K562 (cell line): ENCODE measurements around the gene TENM4. TPM values are rescaled to one million over a fixed set of nuclear protein-coding genes. Genes with fewer than 3 reads are reported as not detected.

Source experiments
- ATAC-seq: fragments of 200-7000 bp; cut with Tn5 transposase; 3 replicates; pipeline ENCODE4 v1.9.1; 2020; ENCODE audit warnings: moderate library complexity
- BruUV-seq: library from RNA; stranded (reverse); fragments of 400-500 nt; replicated peaks from 2 replicates; lab custom pipeline; 2021; lab: Mats Ljungman, UMichigan
- CTCF ChIA-PET: fragments of 300-600 bp; formaldehyde crosslinking; extraction: SDS; loops from one replicate; lab custom pipeline; 2021; ENCODE audit warnings: low intra/inter-chr PET ratio; lab: Yijun Ruan, JAX
- POLR2A ChIA-PET: fragments of 300-600, 350-650 bp; sonication (Branson Sonifier 250); formaldehyde crosslinking; extraction: SDS; loops from one replicate; lab custom pipeline; 2021; ENCODE audit warnings: antibody characterized with exemption, inconsistent platforms; lab: Yijun Ruan, JAX
- DNase-seq, 4 experiments: peaks; one replicate each; pipeline versions ENCODE4 v3.0.0 to v3.0.0-alpha.2; 2011 to 2018; ENCODE audit warnings: low spot score in 3 of 4, mixed read lengths in 3 of 4; ENCODE audit errors: extremely low read depth in 1 of 4
- FAIRE-seq: peaks from 2 replicates; lab custom pipeline; 2011; peaks lifted over from hg19 to GRCh38; lab: Jason Lieb, UNC
- H2AFZ ChIP-seq: 2 replicates; pipeline ENCODE4 v1.6.0; 2011; ENCODE audit warnings: low read depth, low read length, control low read depth, inconsistent platforms
- H3K27ac ChIP-seq: fragments of 200-600 bp; 3 replicates; pipeline ENCODE4 v1.8.0; 2011; ENCODE audit warnings: low read depth, mild to moderate bottlenecking, control low read depth, inconsistent platforms, low read length, moderate library complexity, mixed read lengths; ENCODE audit errors: extremely low read depth
- H3K27me3 ChIP-seq, 2 experiments: fragments of 300-600 bp in 1 of 2; 2 replicates in 1 of 2; 3 replicates in 1 of 2; pipeline versions ENCODE4 v1.6.0 to v1.8.0; 2011; ENCODE audit warnings: inconsistent platforms in 2 of 2, low read length in 2 of 2, mild to moderate bottlenecking in 1 of 2, mixed read lengths in 1 of 2, moderate library complexity in 1 of 2; ENCODE audit not compliant: control insufficient read depth in 2 of 2, insufficient read depth in 2 of 2
- H3K36me3 ChIP-seq: fragments of 300-600 bp; 3 replicates; pipeline ENCODE4 v1.8.0; 2011; ENCODE audit warnings: mild to moderate bottlenecking, low read length, inconsistent platforms; ENCODE audit not compliant: control insufficient read depth, insufficient read depth
- H3K4me1 ChIP-seq, 2 experiments: fragments of 200-600 bp in 1 of 2; replicated peaks in 1 of 2; 2 replicates in 1 of 2; 3 replicates in 1 of 2; pipeline versions ENCODE4 v1.5.1 to v1.8.0; 2011; ENCODE audit warnings: inconsistent platforms in 2 of 2, low read length in 2 of 2, mild to moderate bottlenecking in 1 of 2, mixed read lengths in 1 of 2, moderate library complexity in 1 of 2; ENCODE audit not compliant: control insufficient read depth in 2 of 2, insufficient read depth in 2 of 2
- H3K4me2 ChIP-seq: 2 replicates; pipeline ENCODE4 v1.6.1; 2011; ENCODE audit warnings: low read length, control low read depth, inconsistent platforms, mixed read lengths; ENCODE audit not compliant: insufficient read depth
- H3K4me3 ChIP-seq: fragments of 200-600 bp; sonication (generic), shearing (Covaris generic); 2 replicates; pipeline ENCODE4 v1.5.1; 2016; ENCODE audit warnings: control low read depth, inconsistent platforms
- H3K79me2 ChIP-seq: fragments of 200-600 bp; 3 replicates; pipeline ENCODE4 v1.8.0; 2011; ENCODE audit warnings: low read length, inconsistent platforms; ENCODE audit not compliant: control insufficient read depth, insufficient read depth
- H3K9ac ChIP-seq, 2 experiments: 2 replicates each; pipeline versions ENCODE4 v1.6.0 to v1.6.1; 2011; ENCODE audit warnings: low read depth in 2 of 2, low read length in 2 of 2, control low read depth in 1 of 2, inconsistent platforms in 1 of 2, mild to moderate bottlenecking in 1 of 2, mixed read lengths in 1 of 2; ENCODE audit not compliant: insufficient read depth in 1 of 2
- H3K9me1 ChIP-seq: one replicate; pipeline ENCODE4 v1.6.0; 2011; ENCODE audit warnings: inconsistent platforms, mild to moderate bottlenecking, low read length, moderate library complexity; ENCODE audit not compliant: control insufficient read depth, insufficient read depth
- H3K9me3 ChIP-seq: replicated peaks from 2 replicates; pipeline ENCODE4 v1.5.1; 2011; ENCODE audit warnings: low read depth, low read length, inconsistent platforms; ENCODE audit not compliant: control insufficient read depth, insufficient read depth
- H4K20me1 ChIP-seq: replicated peaks from 2 replicates; pipeline ENCODE4 v1.6.1; 2011; ENCODE audit warnings: low read length, inconsistent platforms, mixed read lengths; ENCODE audit not compliant: control insufficient read depth, insufficient read depth
- BMI1 ChIP-seq: fragments of 150-350 bp; IDR thresholded peaks from 2 replicates; pipeline ENCODE4 v1.6.1; 2014; ENCODE audit warnings: low read length
- BRD9 ChIP-seq: fragments of 450-650 bp; IDR thresholded peaks from 2 replicates; pipeline ENCODE4 v1.6.1; 2018; ENCODE audit warnings: low read depth; ENCODE audit not compliant: partially characterized antibody
- CEBPG ChIP-seq, 3 experiments: fragments of 200-800 bp in 1 of 3; sonication (Bioruptor generic) in 1 of 3; sonication (generic) in 1 of 3; formaldehyde crosslinking in 1 of 3; IDR thresholded peaks in 2 of 3; conservative IDR thresholded peaks in 1 of 3; 2 replicates each; pipeline versions ENCODE4 v1.6.1 to v1.8.0; 2016 to 2022; ENCODE audit warnings: missing compliant biosample characterization in 2 of 3, missing genetic modification characterization in 2 of 3, mild to moderate bottlenecking in 1 of 3, missing genetic modification reagents in 1 of 3
- MBD1 ChIP-seq: fragments of 250-450 bp; sonication (Bioruptor Pico); IDR thresholded peaks from 2 replicates; pipeline ENCODE4 v1.8.0; 2022; ENCODE audit warnings: inconsistent platforms
- SAFB ChIP-seq: fragments of 200-400 bp; formaldehyde crosslinking; IDR thresholded peaks from 2 replicates; pipeline ENCODE4 v1.6.1; 2017; ENCODE audit warnings: low read depth, low read length, borderline replicate concordance
- TCF7 ChIP-seq: sonication (generic); IDR thresholded peaks from 2 replicates; pipeline ENCODE4 v1.6.1; 2016; ENCODE audit warnings: antibody characterized with exemption, borderline replicate concordance
- ZBTB9 ChIP-seq: fragments of 450-650 bp; formaldehyde crosslinking; IDR thresholded peaks from 2 replicates; pipeline ENCODE4 v1.4.0; 2020; ENCODE audit warnings: mild to moderate bottlenecking, moderate library complexity
- ZNF77 ChIP-seq: fragments of 250-450 bp; sonication (Bioruptor Pico); IDR thresholded peaks from 2 replicates; pipeline ENCODE4 v1.5.0; 2020
- WGBS: fragments of 100-300 bp; shearing (Covaris generic); methylation state at CpG from one replicate; pipeline ENCODE4 v1.1.6; 2016; ENCODE audit warnings: low coverage, mixed read lengths; ENCODE audit not compliant: insufficient coverage; ENCODE audit errors: missing lambda C conversion rate; 5-methylcytosine and 5-hydroxymethylcytosine counted together
- in situ Hi-C: fragments of 300-500 bp; cut with MboI; formaldehyde crosslinking; loops from 4 replicates; pipeline ENCODE4 v1.15.0; 2018; ENCODE audit warnings: inconsistent platforms, mixed read lengths
- intact Hi-C: fragments of 100-400 bp; cut with micrococcal nuclease; formaldehyde crosslinking; loops from 2 replicates; pipeline ENCODE4 v1.14.2; 2022
- polyA plus RNA-seq, 8 experiments: library from polyadenylated mRNA; depleted of rRNA in 4 of 8; stranded (reverse) in 5 of 8; unstranded in 3 of 8; fragments of >200 nt; fragmentation: Nextera tagmentation in 2 of 8; fragmentation: Illumina TruSeq in 1 of 8; extraction: Ambion mirVana in 2 of 8; extraction: Trizol in 1 of 8; gene quantifications; 2 replicates each; pipeline versions ENCODE4 v1.2.1 to v1.2.3, GENCODE V29; 2011 to 2014; ENCODE audit warnings: inconsistent platforms in 1 of 8, missing spikeins in 1 of 8
- total RNA-seq, 7 experiments: library from RNA; depleted of rRNA in 6 of 7; stranded (reverse); fragments of >200 nt in 6 of 7; fragmentation: Illumina TruSeq in 2 of 7; extraction: Trizol in 2 of 7; gene quantifications; 2 replicates each; pipeline versions ENCODE4 v1.2.1 to v1.2.3, GENCODE V29; 2011 to 2021; ENCODE audit warnings: low replicate concordance in 1 of 7
- TF ChIP-seq, protein P1 (sequence below): fragments of 450-650 bp; IDR thresholded peaks from 2 replicates; pipeline ENCODE4 v1.7.1; 2018; ENCODE audit warnings: mild to moderate bottlenecking, low read depth; ENCODE audit not compliant: partially characterized antibody

Gene TENM4
- total and polyA plus RNA-seq, 9 of the 15 experiments (the other 6 are each of a cell fraction or from before 2014, with no cell fraction given) = 0.16 TPM; not detected in 8

- 0% methylated on average over 6 of the region's 6 CpGs for WGBS
- POLR2A ChIA-PET = interaction anchor here (1.0 to 1.6 kb wide), 2 partner anchors 12 to 22 kb away, joined by 4 read pairs; no protein-coding TSS in a partner anchor
- FAIRE-seq = no peak
- TF ChIP-seq SAFB (no peak), ZBTB9 (CRISPR knock-in tag) (no peak), MBD1 (CRISPR knock-in tag) (no peak), CEBPG (CRISPR knock-in tag; IDR thresholded peaks at IDR 0.05) (no peak), CEBPG (tag; conservative IDR thresholded peaks at IDR 0.05 in 1 of 2, IDR thresholded peaks at IDR 0.05 in 1 of 2) (no peak), BMI1 (no peak), TCF7 (no peak), BRD9 (no peak), ZNF77 (no peak)
- TF ChIP-seq, protein P1, sequence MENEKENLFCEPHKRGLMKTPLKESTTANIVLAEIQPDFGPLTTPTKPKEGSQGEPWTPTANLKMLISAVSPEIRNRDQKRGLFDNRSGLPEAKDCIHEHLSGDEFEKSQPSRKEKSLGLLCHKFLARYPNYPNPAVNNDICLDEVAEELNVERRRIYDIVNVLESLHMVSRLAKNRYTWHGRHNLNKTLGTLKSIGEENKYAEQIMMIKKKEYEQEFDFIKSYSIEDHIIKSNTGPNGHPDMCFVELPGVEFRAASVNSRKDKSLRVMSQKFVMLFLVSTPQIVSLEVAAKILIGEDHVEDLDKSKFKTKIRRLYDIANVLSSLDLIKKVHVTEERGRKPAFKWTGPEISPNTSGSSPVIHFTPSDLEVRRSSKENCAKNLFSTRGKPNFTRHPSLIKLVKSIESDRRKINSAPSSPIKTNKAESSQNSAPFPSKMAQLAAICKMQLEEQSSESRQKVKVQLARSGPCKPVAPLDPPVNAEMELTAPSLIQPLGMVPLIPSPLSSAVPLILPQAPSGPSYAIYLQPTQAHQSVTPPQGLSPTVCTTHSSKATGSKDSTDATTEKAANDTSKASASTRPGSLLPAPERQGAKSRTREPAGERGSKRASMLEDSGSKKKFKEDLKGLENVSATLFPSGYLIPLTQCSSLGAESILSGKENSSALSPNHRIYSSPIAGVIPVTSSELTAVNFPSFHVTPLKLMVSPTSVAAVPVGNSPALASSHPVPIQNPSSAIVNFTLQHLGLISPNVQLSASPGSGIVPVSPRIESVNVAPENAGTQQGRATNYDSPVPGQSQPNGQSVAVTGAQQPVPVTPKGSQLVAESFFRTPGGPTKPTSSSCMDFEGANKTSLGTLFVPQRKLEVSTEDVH = no peak
Measured at GRCh38 chr11:79342686-79343085, 98.1 kb downstream of the TENM4 start.

More at GRCh38 chr11:79342686-79343085, 98.1 kb downstream of the TENM4 start:
- in situ Hi-C loops = no loop called here
- H3K27ac ChIP-seq = no peak overlapping the region
- CTCF ChIA-PET = no interaction called here
- no peak overlapping the region for H3K9ac ChIP-seq
- H3K36me3 ChIP-seq = no peaks in the 10 kb centered on the region
- ATAC-seq (no peak), DNase-seq (no peak)
- no peak overlapping the region for H3K4me2 ChIP-seq
- no peak overlapping the region for H2AFZ ChIP-seq
- H3K4me3 ChIP-seq = no peak overlapping the region
- H3K9me1 ChIP-seq = no peaks in the 10 kb centered on the region
- no peaks in the 10 kb centered on the region for H3K9me3 ChIP-seq
- H3K27me3 ChIP-seq = no peaks in the 10 kb centered on the region
- no peaks in the 10 kb centered on the region for H3K4me1 ChIP-seq
- H3K79me2 ChIP-seq = no peaks in the 10 kb centered on the region
- intact Hi-C loops = no loop called here
- no peaks in the 10 kb centered on the region for H4K20me1 ChIP-seq
- no TSS peak for BruUV-seq
